HL-60 (cell line): ENCODE data around the gene FLYWCH2.

ENCODE experiments used
- DNase-seq, 2 experiments: peaks; one replicate each; pipeline ENCODE4 v3.0.0-alpha.2; 2010 to 2020; ENCODE audit warnings: low read depth in 1 of 2, low spot score in 1 of 2
- H3K27ac ChIP-seq: fragments of 250-450 bp; sonication (Bioruptor Pico); replicated peaks from 2 replicates; pipeline ENCODE4 v1.5.1; 2020; ENCODE audit warnings: mild to moderate bottlenecking, moderate library complexity
- H3K27me3 ChIP-seq: fragments of 250-450 bp; sonication (Bioruptor Pico); 2 replicates; pipeline ENCODE4 v1.5.1; 2021; ENCODE audit warnings: mild to moderate bottlenecking, moderate library complexity; ENCODE audit not compliant: insufficient read depth, poor library complexity, severe bottlenecking
- H3K4me3 ChIP-seq: replicated peaks from 2 replicates; pipeline ENCODE4 v1.5.1; 2011; ENCODE audit warnings: mild to moderate bottlenecking, control low read depth, low read length; ENCODE audit not compliant: insufficient read depth
- CTCF ChIP-seq: IDR thresholded peaks from one replicate; pipeline ENCODE4 v1.5.1; 2011; ENCODE audit warnings: low read length, control low read depth, inconsistent platforms; ENCODE audit not compliant: insufficient read depth
- GABPA ChIP-seq: IDR thresholded peaks from 2 replicates; pipeline ENCODE4 v1.6.1; 2012; ENCODE audit warnings: low read depth
- POLR2AphosphoS5 ChIP-seq: IDR thresholded peaks from 2 replicates; pipeline ENCODE4 v1.6.1; 2012; ENCODE audit warnings: low read depth
- REST ChIP-seq: IDR thresholded peaks from 2 replicates; pipeline ENCODE4 v1.6.1; 2012; ENCODE audit warnings: low read depth; ENCODE audit not compliant: insufficient replicate concordance
- SPI1 ChIP-seq: IDR thresholded peaks from 2 replicates; pipeline ENCODE4 v1.6.1; 2012; ENCODE audit warnings: low read depth, mild to moderate bottlenecking, borderline replicate concordance

Gene FLYWCH2

GRCh38 chr16:2853531-2854073 lies 29.4 kb upstream of the FLYWCH2 start:
- DNase-seq = no peak
- Histone ChIP-seq H3K27me3 (peaks cover 10% of the 10 kb centered on the region), H3K27ac (no peak overlapping the region), H3K4me3 (no peak overlapping the region)
- TF ChIP-seq CTCF (no peak), GABPA (no peak), REST (no peak), SPI1 (no peak), POLR2AphosphoS5 (no peak)

GRCh38 chr16:2854700-2855309 lies 28.2 kb upstream of the FLYWCH2 start:
- TF ChIP-seq REST (no peak), CTCF (peak; percentile 51)
- no peak overlapping the region for H3K27ac ChIP-seq
- DNase-seq = peak in 1 of 2 experiments; percentile 34
- H3K27me3 ChIP-seq = peaks cover 15% of the 10 kb centered on the region
- H3K4me3 ChIP-seq = no peak overlapping the region

- TF ChIP-seq SPI1 (no peak), POLR2AphosphoS5 (no peak), CTCF (no peak), REST (no peak), GABPA (no peak)
- Histone ChIP-seq H3K27me3 (peaks cover 15% of the 10 kb centered on the region), H3K27ac (no peak overlapping the region), H3K4me3 (no peak overlapping the region)
- DNase-seq = no peak
Measured at GRCh38 chr16:2855536-2855935, 27.5 kb upstream of the FLYWCH2 start.
